ENCODE measurements around the gene LAGE3.
A peak's percentile ranks its signal among the peaks of the same experiment; 100 is the strongest.

The LAGE3 gene

DNA sequence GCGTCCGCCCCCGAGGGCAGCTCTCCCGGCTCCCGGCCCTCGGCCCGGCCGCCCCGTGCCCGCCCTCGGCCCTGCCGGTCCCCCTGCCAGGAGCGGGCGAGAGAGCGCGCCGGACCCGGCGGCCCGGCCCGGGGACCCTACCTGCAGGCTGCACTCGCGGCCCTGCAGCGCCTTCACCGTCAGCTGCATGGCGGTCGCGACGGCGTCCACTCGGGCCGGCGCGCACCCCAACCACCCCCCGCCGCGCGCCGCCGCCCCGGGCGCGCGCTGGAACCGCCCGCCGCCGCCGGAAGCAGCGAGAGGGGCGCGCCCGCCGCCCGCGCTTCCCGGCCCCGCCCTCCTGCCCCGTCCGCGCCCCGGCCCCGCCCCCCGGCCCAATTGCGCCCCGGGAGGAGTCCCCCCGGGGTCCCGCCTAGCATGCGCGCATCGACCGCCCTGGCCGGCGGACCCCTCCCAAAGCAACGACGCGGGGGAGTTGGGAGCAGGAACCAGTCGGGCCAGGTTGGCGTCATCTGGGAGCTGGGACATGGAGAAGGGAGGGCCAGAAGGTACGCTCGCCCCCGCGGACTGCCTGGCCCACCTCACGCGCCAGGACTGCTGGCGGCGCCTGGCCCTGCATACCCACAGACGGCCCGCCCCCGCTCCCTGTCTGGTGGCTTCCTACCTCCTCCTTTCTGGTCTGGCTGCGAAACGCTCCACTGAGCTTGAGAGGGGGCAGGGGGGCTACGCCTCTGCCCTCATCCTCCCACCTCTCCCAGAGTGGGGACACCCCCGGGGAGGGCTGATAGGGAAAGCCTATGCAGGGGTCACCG is 7.5 kb upstream of the LAGE3 start, which contains the start of gene UBL4A:
UBL4A (minus strand) TSS at position 220 of the 812 bp plus-strand sequence; CDS start at position 189, 31 bp downstream.
- TF ChIP-seq, protein P1, sequence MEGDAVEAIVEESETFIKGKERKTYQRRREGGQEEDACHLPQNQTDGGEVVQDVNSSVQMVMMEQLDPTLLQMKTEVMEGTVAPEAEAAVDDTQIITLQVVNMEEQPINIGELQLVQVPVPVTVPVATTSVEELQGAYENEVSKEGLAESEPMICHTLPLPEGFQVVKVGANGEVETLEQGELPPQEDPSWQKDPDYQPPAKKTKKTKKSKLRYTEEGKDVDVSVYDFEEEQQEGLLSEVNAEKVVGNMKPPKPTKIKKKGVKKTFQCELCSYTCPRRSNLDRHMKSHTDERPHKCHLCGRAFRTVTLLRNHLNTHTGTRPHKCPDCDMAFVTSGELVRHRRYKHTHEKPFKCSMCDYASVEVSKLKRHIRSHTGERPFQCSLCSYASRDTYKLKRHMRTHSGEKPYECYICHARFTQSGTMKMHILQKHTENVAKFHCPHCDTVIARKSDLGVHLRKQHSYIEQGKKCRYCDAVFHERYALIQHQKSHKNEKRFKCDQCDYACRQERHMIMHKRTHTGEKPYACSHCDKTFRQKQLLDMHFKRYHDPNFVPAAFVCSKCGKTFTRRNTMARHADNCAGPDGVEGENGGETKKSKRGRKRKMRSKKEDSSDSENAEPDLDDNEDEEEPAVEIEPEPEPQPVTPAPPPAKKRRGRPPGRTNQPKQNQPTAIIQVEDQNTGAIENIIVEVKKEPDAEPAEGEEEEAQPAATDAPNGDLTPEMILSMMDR (conservative IDR thresholded peaks at IDR 0.05): no peak
- H3K27ac ChIP-seq: peak within 1 kb of the TSS; percentile 85

DNA sequence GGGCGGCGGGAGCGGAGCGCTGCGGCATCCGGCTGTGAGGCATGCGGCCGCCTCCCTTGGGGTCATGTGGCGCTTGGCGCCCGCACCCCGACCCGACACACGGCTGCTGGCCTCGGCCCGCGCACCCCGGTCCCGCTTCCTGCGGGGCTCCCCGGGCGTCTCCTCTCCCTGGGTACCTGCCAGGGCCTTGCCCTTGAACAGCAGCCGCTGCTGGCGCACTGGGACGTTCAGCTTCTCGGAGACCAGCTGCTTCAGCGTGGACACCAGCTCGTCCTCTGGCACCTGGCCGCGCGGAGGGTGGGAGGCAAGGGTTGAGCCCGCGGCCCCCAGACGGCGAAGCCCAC is 6.9 kb upstream of the LAGE3 start:
- TF ChIP-seq, protein P1 (conservative IDR thresholded peaks at IDR 0.05): no peak
- peak overlapping the region; percentile 85 for H3K27ac ChIP-seq

DNA sequence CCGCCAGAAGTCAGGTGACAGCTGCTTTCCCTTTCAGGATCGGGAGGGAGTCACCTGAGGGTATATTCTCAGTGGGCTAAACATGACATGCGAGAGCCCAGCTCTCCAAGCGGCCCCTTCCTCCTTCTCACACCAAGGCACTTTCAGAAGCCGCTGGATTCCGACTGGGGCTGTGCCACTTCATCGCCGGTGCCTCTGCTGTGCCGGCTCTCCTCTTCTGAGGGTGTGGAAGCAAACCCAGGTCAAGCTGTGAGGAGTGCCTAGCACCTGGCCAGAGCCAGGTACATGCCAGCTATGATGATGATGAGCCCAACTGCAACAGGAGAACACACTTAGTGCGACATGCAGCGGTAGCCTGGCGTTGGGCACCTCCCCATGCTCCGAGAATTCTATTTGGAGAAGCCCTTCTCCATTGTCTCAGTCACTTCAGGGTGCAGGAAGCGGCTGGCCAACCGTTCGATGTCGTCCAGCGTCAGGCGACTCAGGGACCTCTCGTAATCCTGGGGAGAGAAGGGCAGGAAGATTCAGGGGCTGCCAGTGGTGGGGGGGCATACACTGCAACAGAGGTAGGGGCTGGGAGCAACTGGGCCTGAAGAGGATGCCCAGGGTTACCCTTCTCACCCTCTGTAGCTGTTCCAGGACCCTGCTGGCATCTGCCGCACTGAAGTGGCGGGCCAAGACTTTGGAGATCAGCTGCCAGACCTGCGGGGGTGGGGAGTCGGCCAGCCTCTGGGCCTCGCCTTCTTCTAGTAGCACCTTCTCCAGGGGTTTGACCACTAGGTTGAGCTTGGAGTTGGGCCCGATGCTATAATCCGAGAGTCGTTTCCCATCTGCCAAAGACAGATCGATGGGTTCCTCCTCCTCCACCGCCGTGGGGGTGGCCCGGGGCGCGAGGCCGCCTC is 6.3 kb upstream of the LAGE3 start:
- peak overlapping the region; percentile 85 for H3K27ac ChIP-seq
- TF ChIP-seq, protein P1 (conservative IDR thresholded peaks at IDR 0.05): no peak

DNA sequence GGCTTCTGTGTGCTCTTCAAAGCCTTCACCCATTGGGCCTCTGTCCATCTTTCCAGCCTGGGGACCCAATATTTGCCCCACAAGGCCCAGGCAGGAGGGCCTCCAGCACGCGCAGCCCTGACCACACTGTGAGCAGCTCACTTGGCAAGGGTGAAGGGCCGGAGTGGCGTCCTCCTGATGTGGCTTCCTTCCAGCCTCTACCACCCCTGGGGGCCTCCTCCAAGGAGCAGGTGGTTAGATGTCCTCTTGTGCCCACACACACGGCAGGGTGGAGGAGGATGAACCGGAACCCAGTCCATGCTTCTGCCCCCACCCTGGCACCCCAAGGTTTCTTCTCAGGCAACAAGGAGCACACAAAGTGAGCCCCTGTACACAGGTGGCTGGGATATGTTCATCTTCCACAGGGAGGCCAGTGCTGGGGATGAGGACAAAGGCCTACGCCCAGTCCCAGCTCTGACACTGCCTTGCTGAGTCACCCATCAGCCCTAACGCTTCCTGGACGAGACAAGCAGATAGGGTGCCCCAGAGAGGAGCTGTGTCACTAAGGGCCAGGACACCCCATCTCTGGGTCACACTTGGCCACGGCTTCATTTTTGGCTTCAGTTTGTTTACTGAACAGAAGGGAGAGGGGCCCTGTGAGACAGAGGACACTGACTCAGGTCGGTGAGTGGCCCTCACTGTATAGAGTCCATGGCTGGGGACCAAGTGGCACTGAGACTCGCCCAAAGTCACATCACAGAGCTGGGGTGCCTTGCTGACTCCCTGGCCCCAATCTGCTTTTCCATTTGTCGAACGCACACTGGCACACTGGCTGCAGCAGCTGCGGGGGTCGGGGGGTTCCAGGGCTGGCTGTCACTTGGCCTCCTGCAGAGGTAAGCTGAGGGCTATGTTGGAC is 5.4 kb upstream of the LAGE3 start:
- H3K27ac ChIP-seq: no peak overlapping the region
- TF ChIP-seq, protein P1 (conservative IDR thresholded peaks at IDR 0.05): no peak

DNA sequence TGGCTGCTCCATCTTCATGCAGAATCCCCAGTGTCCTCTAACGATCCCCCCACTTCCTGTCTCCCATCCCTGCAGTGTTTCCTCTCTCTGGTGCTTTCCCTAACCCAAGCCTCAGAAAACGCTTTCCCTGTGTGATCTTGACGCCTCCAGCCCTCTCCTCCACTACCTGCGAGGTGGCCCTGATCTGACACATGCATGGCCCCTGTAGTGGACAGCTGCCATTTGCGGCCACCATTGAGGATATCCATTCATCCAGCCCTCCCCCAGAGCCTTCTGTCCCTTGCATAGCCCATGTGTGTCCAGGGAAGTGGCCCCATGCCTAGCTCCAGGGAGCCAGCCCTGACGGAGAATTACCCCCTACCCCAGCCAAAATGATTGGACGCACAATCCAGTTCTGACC is 4.2 kb upstream of the LAGE3 start:
- H3K27ac ChIP-seq: no peak overlapping the region
- TF ChIP-seq, protein P1 (conservative IDR thresholded peaks at IDR 0.05): no peak

DNA sequence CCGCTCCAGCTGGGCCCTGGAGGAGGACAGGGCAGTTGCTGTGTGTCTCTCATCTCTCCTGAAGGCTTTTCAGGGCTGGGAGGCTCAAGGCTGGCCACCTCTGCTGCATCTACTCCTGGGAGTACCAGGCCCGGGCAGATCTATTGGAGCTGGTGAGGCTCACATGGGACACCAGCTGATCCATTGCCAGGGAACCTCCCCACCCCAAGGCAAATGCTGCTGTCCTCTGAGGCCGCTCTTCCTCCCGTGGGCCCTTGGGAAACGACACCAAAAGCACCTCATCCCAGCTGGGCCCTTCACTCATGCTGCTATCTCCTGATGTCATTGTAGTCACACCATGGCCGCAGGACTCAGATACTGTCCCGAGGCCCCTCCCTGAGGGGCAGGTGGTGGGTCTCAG is 3.7 kb upstream of the LAGE3 start:
- H3K27ac ChIP-seq: no peak overlapping the region
- TF ChIP-seq, protein P1 (conservative IDR thresholded peaks at IDR 0.05): no peak
